ENCODE results near the gene MYOG.

Gene MYOG

DNA sequence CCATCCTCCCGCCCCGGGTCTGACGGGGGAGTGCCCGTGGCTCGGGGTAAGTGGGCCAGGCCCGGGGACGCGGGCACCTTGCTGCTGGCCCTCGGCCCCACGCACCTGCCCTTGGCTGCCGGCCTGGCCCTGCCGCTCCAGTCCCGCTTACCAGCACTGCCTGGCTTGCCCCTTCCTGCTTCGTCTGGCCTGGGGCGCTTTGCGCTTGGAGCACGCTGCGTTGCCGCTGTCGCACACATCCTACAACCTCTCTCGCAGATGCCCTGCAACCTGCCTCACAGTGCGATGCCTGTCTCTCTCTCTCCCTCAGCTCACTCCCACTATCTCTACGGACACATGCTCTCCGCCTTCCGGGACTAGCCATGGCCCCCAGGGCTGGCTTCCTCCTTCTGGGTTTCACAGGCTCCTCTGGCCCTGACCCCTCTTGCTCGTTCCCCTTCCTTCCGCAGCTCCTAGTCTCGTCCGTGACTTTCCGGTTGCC lies 9.7 kb downstream of the MYOG start:
- peaks cover 8% of the 10 kb centered on the region for H3K4me1 Mint-ChIP-seq
- H3K27ac Mint-ChIP-seq, result no peak overlapping the region
- CTCF ChIA-PET, result interaction anchor here (1.6 kb wide), 1 partner anchor 140 kb away, joined by 6 read pairs; no protein-coding TSS in a partner anchor

DNA sequence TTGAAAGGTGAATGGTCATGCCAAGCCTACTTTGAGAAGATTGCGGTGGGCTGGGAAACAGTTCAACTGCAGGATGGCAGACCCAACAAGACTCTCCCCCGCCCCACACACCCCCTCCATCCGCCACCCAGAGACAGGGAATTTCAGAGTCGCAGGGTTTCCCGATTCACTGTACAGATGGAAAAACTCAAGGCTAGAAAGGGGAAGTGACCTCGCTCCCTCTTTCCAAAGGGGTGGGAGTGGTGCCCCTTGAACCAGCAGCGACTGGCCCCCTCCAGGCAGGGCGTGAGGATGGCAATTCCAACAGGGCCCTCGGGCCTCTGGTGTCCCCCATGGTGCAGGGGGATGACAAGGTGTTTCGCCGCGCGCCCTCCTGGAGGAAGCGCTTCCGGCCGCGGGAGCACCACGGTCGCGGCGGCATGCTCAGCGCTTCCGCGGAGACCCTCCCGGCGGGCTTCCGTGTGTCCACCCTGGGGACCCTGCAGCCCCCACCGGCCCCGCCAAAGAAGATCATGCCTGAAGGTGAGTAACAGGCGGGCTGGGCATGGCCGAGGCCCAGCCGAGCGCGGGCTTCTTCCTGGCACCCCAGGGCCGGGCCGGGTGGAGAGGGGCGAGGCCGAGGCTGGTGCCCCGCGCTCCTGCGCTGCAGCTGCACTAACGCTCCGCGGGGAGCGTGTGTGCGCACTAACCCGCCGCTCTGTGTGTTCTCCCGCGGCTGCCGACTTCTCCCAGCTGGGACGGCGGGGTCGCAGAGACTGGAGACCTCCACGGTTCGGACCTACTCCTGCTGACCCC lies 10.4 kb downstream of the MYOG start:
- H3K27ac Mint-ChIP-seq, result no peak overlapping the region
- no peak overlapping the region for H3K4me3 Mint-ChIP-seq
- CTCF ChIA-PET, result no interaction called here
- H3K4me1 Mint-ChIP-seq, result peaks cover 8% of the 10 kb centered on the region
- no peak for DNase-seq
- peaks cover 6% of the 10 kb centered on the region for H3K36me3 Mint-ChIP-seq
- no peaks in the 10 kb centered on the region for H3K9me3 Mint-ChIP-seq
- H3K27me3 Mint-ChIP-seq, result peaks cover 62% of the 10 kb centered on the region

More for the DNA sequence above, 9.7 kb downstream of the MYOG start:
- Mint-ChIP-seq H3K36me3 (peaks cover 6% of the 10 kb centered on the region), H3K9me3 (no peaks in the 10 kb centered on the region), H3K27me3 (peaks cover 63% of the 10 kb centered on the region), H3K4me3 (peak overlapping the region; percentile 52)
- DNase-seq, result no peak

DNA sequence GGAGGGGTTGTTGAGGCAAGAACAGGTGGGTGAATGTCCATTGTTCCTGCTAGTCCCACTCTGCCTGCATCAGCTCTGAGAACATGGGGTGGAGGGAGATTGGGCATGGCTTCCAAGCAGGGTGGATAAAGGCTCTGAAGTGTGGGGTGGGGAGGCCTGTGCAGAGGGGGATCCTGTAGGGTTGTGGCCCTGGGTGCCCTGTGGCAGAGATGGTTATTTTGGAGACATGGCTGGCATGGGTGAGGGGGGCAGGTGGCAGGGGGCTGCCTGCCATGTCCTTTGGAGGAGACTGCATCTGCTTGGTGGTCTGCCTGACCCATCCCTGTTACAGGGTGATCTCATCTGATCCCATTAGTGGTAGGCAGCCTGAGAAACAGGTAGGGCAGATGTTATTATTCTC lies 11.2 kb downstream of the MYOG start:
- no peak for DNase-seq
- no peak overlapping the region for H3K4me3 Mint-ChIP-seq
- H3K9me3 Mint-ChIP-seq, result no peaks in the 10 kb centered on the region
- H3K36me3 Mint-ChIP-seq, result peaks cover 6% of the 10 kb centered on the region
- peaks cover 56% of the 10 kb centered on the region for H3K27me3 Mint-ChIP-seq
- peaks cover 8% of the 10 kb centered on the region for H3K4me1 Mint-ChIP-seq
- CTCF ChIA-PET, result no interaction called here
- no peak overlapping the region for H3K27ac Mint-ChIP-seq

DNA sequence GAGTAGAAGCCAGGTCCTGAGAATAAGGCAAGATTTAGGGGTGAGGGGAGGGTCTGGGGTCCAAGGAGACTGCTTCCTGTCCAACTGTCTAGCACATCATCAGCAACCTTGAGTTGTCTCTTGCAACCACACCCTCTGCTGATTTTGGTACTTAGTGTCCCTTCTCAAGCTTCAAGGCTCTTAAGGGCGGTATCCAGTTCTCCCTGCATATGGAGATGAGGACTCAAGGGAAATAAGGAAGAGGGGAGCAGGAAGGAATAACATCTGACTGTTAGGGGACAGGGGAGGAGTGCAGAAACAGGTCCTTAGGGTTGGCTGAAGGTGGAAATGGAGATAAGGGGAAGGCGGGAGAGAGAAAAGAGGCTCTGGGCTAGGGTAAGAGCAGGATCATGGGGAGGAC lies 12.3 kb downstream of the MYOG start:
- H3K36me3 Mint-ChIP-seq, result peaks cover 6% of the 10 kb centered on the region
- H3K4me3 Mint-ChIP-seq, result no peak overlapping the region
- H3K4me1 Mint-ChIP-seq, result peaks cover 8% of the 10 kb centered on the region
- H3K27me3 Mint-ChIP-seq, result peaks cover 50% of the 10 kb centered on the region
- DNase-seq, result no peak
- CTCF ChIA-PET, result no interaction called here
- H3K9me3 Mint-ChIP-seq, result no peaks in the 10 kb centered on the region
- H3K27ac Mint-ChIP-seq, result no peak overlapping the region

DNA sequence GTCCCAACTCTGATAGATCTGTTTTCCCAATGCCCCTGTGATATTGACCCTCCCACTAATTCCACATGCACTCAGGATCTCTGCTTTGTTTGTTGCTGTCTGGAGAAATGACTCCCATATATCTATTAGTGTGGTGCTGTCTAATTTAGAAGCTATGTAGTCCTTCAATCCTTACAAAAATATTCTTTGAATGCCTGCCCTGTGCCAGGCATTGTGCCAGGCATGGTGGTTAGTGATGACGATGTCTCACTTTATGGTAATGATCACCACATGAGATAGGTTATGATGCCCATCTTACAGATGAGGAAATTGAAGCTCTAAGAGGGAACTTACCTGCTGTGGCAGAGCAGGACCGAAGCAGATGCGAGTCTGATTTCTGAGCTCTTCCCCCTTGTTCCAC lies 12.9 kb downstream of the MYOG start:
- Mint-ChIP-seq H3K4me1 (peaks cover 8% of the 10 kb centered on the region), H3K36me3 (peaks cover 6% of the 10 kb centered on the region), H3K4me3 (no peak overlapping the region), H3K27me3 (peaks cover 45% of the 10 kb centered on the region), H3K9me3 (no peaks in the 10 kb centered on the region), H3K27ac (no peak overlapping the region)
- CTCF ChIA-PET, result no interaction called here
- DNase-seq, result no peak

DNA sequence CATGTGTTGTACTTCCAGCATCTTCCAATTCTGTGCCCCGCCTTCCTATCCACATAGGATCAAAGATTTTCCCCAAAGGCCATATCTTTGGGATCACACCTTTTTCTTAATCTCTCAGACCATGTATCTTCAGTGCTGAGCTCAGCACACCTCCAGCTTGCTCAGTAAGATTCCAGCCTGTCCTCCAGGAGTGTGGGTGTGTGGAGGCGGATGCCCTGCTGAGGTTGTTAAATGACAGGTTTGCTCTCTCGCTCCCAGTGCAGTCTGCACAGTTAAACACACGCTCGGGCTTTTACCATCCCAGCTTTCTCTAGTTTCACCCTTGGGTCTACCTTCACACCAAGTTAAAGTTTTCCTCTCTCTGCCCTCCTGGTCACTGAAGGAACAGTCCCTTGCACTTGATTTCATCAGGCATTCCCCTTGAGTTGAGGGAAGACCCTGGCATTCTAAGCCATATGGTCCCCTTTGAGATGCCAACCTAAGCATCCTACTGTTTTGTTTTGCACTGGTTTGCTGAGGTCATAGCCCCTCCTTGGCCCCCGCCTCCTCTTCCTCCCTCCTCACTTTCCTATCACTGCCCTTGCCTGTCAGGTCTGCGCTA lies 13.7 kb downstream of the MYOG start:
- Mint-ChIP-seq H3K4me3 (no peak overlapping the region), H3K27ac (no peak overlapping the region), H3K4me1 (peaks cover 8% of the 10 kb centered on the region), H3K36me3 (peaks cover 9% of the 10 kb centered on the region), H3K27me3 (peaks cover 37% of the 10 kb centered on the region), H3K9me3 (no peaks in the 10 kb centered on the region)
- DNase-seq, result peak; percentile 11
- CTCF ChIA-PET, result interaction anchor here (1.0 kb wide), 1 partner anchor 32 kb away, joined by 3 read pairs; no protein-coding TSS in a partner anchor

DNA sequence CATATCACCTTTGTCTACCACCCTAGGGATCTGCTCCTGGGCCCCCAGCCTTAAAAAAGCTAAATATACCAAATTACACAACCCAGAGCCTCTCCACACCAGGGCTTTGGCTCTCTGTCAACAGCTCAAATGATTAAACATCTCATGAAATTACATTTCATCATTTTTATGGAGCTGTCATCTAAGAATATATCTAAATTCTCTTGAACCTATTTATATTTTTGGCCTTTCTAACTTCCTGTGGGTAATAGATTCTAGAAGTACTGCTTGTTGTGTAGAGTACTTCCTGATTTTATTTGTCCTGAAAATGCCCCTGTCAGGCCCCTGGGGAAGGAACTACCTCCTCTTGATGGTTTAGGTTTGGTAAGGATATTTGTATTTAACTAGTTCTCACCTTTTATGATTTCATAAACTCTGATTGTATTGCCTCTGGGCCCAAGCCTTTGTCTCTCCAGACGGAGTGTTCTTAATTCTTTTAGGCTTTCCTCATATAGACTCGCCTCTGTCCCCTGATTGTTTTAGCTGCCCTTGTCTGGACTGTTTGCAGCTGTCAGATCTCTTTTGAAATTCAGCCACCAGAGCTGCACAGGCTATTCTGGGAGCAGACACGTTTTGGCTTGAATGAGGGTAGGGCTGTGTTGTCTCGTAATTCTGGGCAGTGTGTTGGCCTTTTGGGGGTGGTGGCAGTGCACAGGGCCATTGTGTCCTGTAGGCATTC lies 16.6 kb downstream of the MYOG start:
- peaks cover 11% of the 10 kb centered on the region for H3K27me3 Mint-ChIP-seq
- H3K9me3 Mint-ChIP-seq, result no peaks in the 10 kb centered on the region
- no peaks in the 10 kb centered on the region for H3K4me1 Mint-ChIP-seq
- H3K4me3 Mint-ChIP-seq, result no peak overlapping the region
- no peak for DNase-seq
- H3K27ac Mint-ChIP-seq, result no peak overlapping the region
- H3K36me3 Mint-ChIP-seq, result peaks cover 7% of the 10 kb centered on the region
- CTCF ChIA-PET, result interaction anchor here (0.8 to 1.2 kb wide), 2 partner anchors 12 to 200 kb away, joined by 3 to 4 read pairs; no protein-coding TSS in a partner anchor

DNA sequence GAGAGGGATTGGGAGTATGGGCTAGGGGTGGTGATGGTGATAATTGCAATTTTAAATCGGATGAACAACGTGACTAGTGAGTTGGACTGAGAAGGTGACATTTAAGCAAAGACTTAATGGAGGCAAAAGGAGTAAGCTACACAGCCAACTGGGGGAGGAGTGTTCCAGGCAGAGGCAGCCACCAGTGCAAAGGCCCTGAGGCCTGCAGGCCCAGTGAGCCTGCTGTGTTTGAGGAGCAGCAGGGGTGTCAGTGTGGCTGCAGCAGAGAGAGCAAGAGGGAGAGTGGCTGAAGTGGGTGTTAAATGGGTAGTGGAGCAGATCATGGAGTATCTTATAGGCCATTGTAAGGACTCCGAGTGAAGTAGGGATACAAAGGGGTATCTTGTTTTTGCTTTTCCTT lies 18.8 kb downstream of the MYOG start:
- no peak overlapping the region for H3K27ac Mint-ChIP-seq
- no peaks in the 10 kb centered on the region for H3K4me1 Mint-ChIP-seq
- CTCF ChIA-PET, result interaction anchor here (2.0 to 5.3 kb wide), 2 partner anchors 27 to 105 kb away, joined by 7 to 26 read pairs; no protein-coding TSS in a partner anchor

DNA sequence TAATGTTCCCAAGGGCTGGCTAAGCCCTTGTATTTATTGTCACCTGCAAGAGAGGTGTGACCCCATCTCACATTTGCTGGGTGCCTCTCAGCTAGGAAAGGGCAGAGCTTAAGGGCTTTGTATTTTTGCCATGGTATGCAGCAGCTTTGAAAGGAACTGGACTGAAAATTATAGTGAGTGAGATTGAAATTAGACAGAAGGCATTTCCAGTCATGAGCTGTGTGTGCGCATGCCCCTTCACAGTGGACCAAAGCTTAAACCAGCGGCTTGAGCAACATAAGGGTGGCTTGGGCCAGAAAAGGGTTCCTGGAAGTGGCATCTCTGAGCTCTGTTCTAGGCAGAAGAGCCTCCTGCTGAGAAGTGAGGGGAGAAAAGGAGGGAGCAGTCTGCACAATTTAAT lies 19.8 kb downstream of the MYOG start:
- Mint-ChIP-seq H3K27me3 (no peaks in the 10 kb centered on the region), H3K9me3 (no peaks in the 10 kb centered on the region), H3K27ac (no peak overlapping the region), H3K4me3 (no peak overlapping the region), H3K4me1 (no peaks in the 10 kb centered on the region), H3K36me3 (peaks cover 5% of the 10 kb centered on the region)
- DNase-seq, result no peak
- CTCF ChIA-PET, result interaction anchor here (1.0 to 5.3 kb wide), 4 partner anchors 9 to 106 kb away, joined by 3 to 26 read pairs (median 6); partner anchors contain the start of gene MYOG

More for the DNA sequence above, 18.8 kb downstream of the MYOG start:
- Mint-ChIP-seq H3K27me3 (no peaks in the 10 kb centered on the region), H3K9me3 (no peaks in the 10 kb centered on the region), H3K36me3 (peaks cover 5% of the 10 kb centered on the region), H3K4me3 (no peak overlapping the region)
- no peak for DNase-seq

DNA sequence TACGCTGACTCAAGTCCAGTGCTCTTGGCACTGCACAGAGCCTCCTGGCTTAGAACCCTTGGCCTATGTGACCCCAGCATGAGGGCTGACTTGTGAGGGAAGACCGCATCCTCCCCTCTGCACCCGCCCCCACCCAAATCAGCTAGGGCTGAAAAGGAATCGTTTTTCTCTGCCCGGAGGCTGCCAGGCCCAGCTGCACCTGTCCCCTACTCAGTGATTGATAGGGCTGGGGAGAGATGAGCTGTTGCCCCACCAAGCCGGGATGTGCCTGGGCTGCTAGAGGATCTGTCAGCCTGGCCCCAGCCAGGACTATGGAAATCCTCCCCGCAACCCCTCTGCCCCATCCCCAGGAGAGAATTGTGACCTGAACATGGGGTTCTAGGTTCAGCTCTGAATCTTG lies 20.6 kb downstream of the MYOG start:
- H3K4me3 Mint-ChIP-seq, result no peak overlapping the region
- no peak for DNase-seq
- peaks cover 5% of the 10 kb centered on the region for H3K36me3 Mint-ChIP-seq
- no peaks in the 10 kb centered on the region for H3K9me3 Mint-ChIP-seq
- no peak overlapping the region for H3K27ac Mint-ChIP-seq
- CTCF ChIA-PET, result interaction anchor here (1.3 to 5.3 kb wide), 4 partner anchors 10 to 107 kb away, joined by 3 to 26 read pairs (median 5); partner anchors contain the start of gene MYOG
- H3K4me1 Mint-ChIP-seq, result no peaks in the 10 kb centered on the region
- H3K27me3 Mint-ChIP-seq, result no peaks in the 10 kb centered on the region

DNA sequence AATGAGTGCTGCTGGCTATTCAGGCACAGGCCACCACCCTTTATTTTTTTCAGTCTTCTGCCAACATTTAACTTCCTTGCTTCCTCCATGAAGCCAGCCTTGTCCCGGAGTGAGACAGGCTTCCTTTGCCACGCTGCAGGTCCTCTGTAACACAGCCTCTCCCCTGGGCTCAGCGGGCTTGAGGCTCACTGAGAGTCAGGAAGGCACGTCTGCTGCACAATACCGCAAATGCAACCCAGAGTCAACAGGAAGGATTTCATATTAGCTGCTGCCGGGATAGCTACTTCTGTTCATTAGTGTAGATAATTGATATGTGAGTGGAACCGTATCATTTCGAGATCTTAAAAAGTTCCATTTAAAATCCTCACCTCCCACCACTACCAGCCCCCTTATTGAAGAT lies 22.5 kb downstream of the MYOG start:
- H3K4me3 Mint-ChIP-seq, result no peak overlapping the region
- peaks cover 7% of the 10 kb centered on the region for H3K36me3 Mint-ChIP-seq
- no peak overlapping the region for H3K27ac Mint-ChIP-seq
- no peak for DNase-seq
- CTCF ChIA-PET, result interaction anchor here (5.3 kb wide), 1 partner anchor 23 kb away, joined by 26 read pairs; no protein-coding TSS in a partner anchor
- H3K27me3 Mint-ChIP-seq, result no peaks in the 10 kb centered on the region
- H3K4me1 Mint-ChIP-seq, result no peaks in the 10 kb centered on the region
- H3K9me3 Mint-ChIP-seq, result no peaks in the 10 kb centered on the region

DNA sequence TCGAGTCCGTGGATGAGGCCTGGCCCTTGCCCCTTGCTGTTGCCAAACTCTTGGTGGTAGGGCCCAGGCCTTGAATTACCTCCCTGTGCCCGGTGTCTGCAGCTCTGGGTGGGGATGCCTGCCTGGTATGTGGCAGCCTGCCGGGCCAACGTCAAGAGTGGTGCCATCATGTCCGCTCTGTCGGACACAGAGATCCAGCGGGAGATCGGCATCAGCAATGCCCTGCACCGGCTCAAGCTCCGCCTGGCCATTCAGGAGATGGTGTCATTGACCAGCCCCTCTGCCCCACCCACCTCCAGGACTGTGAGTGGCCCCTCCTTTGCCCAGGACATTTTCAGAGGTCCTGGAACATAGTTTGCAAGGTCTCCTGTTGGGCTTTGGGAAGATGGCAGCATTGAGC lies 25.7 kb downstream of the MYOG start:
- H3K27me3 Mint-ChIP-seq, result peaks cover 3% of the 10 kb centered on the region
- no peaks in the 10 kb centered on the region for H3K4me1 Mint-ChIP-seq
- no peaks in the 10 kb centered on the region for H3K9me3 Mint-ChIP-seq
- CTCF ChIA-PET, result interaction anchor here (6.5 kb wide), 1 partner anchor 20 kb away, joined by 44 read pairs; no protein-coding TSS in a partner anchor
- no peak overlapping the region for H3K4me3 Mint-ChIP-seq
- DNase-seq, result no peak
- H3K36me3 Mint-ChIP-seq, result peaks cover 16% of the 10 kb centered on the region
- peak overlapping the region; percentile 30 for H3K27ac Mint-ChIP-seq

DNA sequence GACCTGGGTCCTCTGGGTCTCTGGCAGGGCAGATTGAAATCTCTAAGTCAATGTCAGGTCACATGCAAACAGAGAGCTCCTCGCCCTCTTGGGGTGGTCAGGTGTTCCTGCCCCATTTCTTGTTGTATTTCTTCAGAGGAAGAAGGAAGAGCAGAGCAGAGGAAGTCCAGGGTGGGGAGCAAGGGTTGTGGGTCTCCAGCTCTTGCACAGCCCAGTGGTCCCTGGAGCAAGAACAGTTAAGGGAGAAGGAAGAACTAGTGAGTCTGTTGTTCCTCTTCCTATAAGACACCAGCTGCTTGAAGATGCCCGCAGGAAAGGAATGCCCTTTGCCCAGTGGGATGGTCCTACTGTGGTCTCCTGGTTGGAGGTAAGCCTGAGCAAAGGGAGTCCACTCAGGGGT lies 26.3 kb downstream of the MYOG start:
- peaks cover 3% of the 10 kb centered on the region for H3K27me3 Mint-ChIP-seq
- no peaks in the 10 kb centered on the region for H3K9me3 Mint-ChIP-seq
- CTCF ChIA-PET, result interaction anchor here (6.5 kb wide), 1 partner anchor 19 kb away, joined by 44 read pairs; no protein-coding TSS in a partner anchor
- H3K4me1 Mint-ChIP-seq, result no peaks in the 10 kb centered on the region
- no peak for DNase-seq
- H3K4me3 Mint-ChIP-seq, result no peak overlapping the region
- peaks cover 17% of the 10 kb centered on the region for H3K36me3 Mint-ChIP-seq
- H3K27ac Mint-ChIP-seq, result no peak overlapping the region

DNA sequence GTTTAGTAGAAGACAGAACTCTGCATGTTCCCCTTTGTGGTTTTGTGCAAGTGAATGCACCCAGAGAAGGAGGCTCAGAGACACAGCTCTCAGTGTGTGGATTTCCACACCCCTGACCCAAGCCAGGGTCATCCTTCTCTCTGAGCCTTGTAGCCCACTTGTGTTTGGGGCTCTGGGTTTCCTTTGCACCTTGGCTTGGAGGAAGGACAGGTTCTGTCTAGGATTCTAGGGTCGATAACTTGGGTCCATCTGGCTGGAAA lies 27.2 kb downstream of the MYOG start:
- H3K27ac Mint-ChIP-seq, result no peak overlapping the region
- CTCF ChIA-PET, result interaction anchor here (6.5 kb wide), 1 partner anchor 18 kb away, joined by 44 read pairs; no protein-coding TSS in a partner anchor

More for the DNA sequence above, 27.2 kb downstream of the MYOG start:
- Mint-ChIP-seq H3K27me3 (peaks cover 3% of the 10 kb centered on the region), H3K4me1 (no peaks in the 10 kb centered on the region), H3K9me3 (no peaks in the 10 kb centered on the region), H3K4me3 (no peak overlapping the region), H3K36me3 (peaks cover 17% of the 10 kb centered on the region)
- no peak for DNase-seq

Data from activated naive CD4-positive, alpha-beta T cell treated with anti-CD3 and anti-CD28 coated beads, Interleukin-2, amount 10 ng/mL, durations not matched to agents 7 days and 5 days (primary cell).